H1 (cell line): ENCODE data around the gene ZNF184. TPM values are rescaled to one million over a fixed set of nuclear protein-coding genes. Genes with fewer than 3 reads are reported as not detected.

ENCODE experiments used
- CTCF ChIA-PET: fragments of 300-600 bp; sonication (Branson Sonifier 250); formaldehyde crosslinking; loops from one replicate; lab custom pipeline; 2021; ENCODE audit not compliant: partially characterized antibody; lab: Charles Lee
- POLR2A ChIA-PET: fragments of 300-600 bp; sonication (Branson Sonifier 250); formaldehyde crosslinking; loops from one replicate; lab custom pipeline; 2021; ENCODE audit warnings: inconsistent platforms; ENCODE audit not compliant: partially characterized antibody; lab: Charles Lee
- DNase-seq, 2 experiments: peaks; one replicate each; pipeline versions ENCODE4 v3.0.0 to v3.0.0-alpha.2; 2010 to 2022; ENCODE audit warnings: low spot score in 2 of 2, low read depth in 1 of 2, mixed read lengths in 1 of 2
- FAIRE-seq: peaks from 2 replicates; lab custom pipeline; 2011; peaks lifted over from hg19 to GRCh38; lab: Jason Lieb, UNC
- H2AFZ ChIP-seq: 2 replicates; pipeline ENCODE4 v1.8.1; 2012; ENCODE audit warnings: low read length, inconsistent platforms
- H2AK5ac ChIP-seq: 2 replicates; pipeline ENCODE4 v1.6.1; 2013; ENCODE audit warnings: low read depth, low read length
- H2BK120ac ChIP-seq: replicated peaks from 2 replicates; pipeline ENCODE3; 2013; ENCODE audit warnings: low read depth, low read length, inconsistent platforms
- H2BK12ac ChIP-seq: 2 replicates; pipeline ENCODE4 v1.6.1; 2013; ENCODE audit warnings: low read depth, low read length
- H2BK15ac ChIP-seq: 2 replicates; pipeline ENCODE4 v1.6.1; 2013; ENCODE audit warnings: low read length
- H2BK20ac ChIP-seq: 2 replicates; pipeline ENCODE4 v1.6.1; 2013; ENCODE audit warnings: low read length
- H2BK5ac ChIP-seq: 2 replicates; pipeline ENCODE4 v1.6.1; 2013; ENCODE audit warnings: low read depth, low read length
- H3K14ac ChIP-seq: 2 replicates; pipeline ENCODE4 v1.6.1; 2013; ENCODE audit warnings: inconsistent platforms; ENCODE audit not compliant: insufficient read length
- H3K18ac ChIP-seq: 2 replicates; pipeline ENCODE4 v1.6.1; 2013; ENCODE audit warnings: low read length; ENCODE audit errors: extremely low read depth
- H3K23ac ChIP-seq: 2 replicates; pipeline ENCODE4 v1.6.1; 2013; ENCODE audit warnings: inconsistent platforms; ENCODE audit not compliant: insufficient read length
- H3K23me2 ChIP-seq: 2 replicates; pipeline ENCODE4 v1.6.1; 2013; ENCODE audit warnings: low read depth, low read length
- H3K27ac ChIP-seq: 2 replicates; pipeline ENCODE4 v1.6.1; 2011; ENCODE audit warnings: low read depth, low read length, inconsistent platforms
- H3K27me3 ChIP-seq, 4 experiments: replicated peaks in 1 of 4; 1 replicate in 1 of 4; 2 replicates in 3 of 4; pipeline versions ENCODE4 v1.6.1 to v1.8.1; 2011 to 2013; ENCODE audit warnings: low read length in 3 of 4, mild to moderate bottlenecking in 3 of 4, inconsistent platforms in 2 of 4, mixed read lengths in 2 of 4, moderate library complexity in 1 of 4; ENCODE audit not compliant: control insufficient read depth in 3 of 4, insufficient read depth in 3 of 4; ENCODE audit errors: extremely low read depth in 1 of 4
- H3K36me3 ChIP-seq, 4 experiments: 2 replicates each; pipeline versions ENCODE4 v1.6.1 to v1.8.1; 2011 to 2013; ENCODE audit warnings: mild to moderate bottlenecking in 4 of 4, low read length in 3 of 4, moderate library complexity in 2 of 4, control low read depth in 1 of 4, inconsistent platforms in 1 of 4; ENCODE audit not compliant: insufficient read depth in 4 of 4, control insufficient read depth in 2 of 4
- H3K4ac ChIP-seq: replicated peaks from 2 replicates; pipeline ENCODE3; 2013; ENCODE audit warnings: low read length, low read depth, mixed read lengths, inconsistent platforms; ENCODE audit not compliant: insufficient read length
- H3K4me1 ChIP-seq, 4 experiments: replicated peaks in 1 of 4; 1 replicate in 1 of 4; 2 replicates in 3 of 4; pipeline versions ENCODE4 v1.6.1 to v1.8.1; 2011 to 2013; ENCODE audit warnings: low read length in 3 of 4, inconsistent platforms in 2 of 4, mixed read lengths in 1 of 4; ENCODE audit not compliant: insufficient read depth in 4 of 4, control insufficient read depth in 3 of 4
- H3K4me2 ChIP-seq, 2 experiments: 2 replicates each; pipeline versions ENCODE4 v1.6.1 to v1.8.1; 2011 to 2013; ENCODE audit warnings: low read depth in 2 of 2, low read length in 2 of 2, control low read depth in 1 of 2, inconsistent platforms in 1 of 2, mild to moderate bottlenecking in 1 of 2; ENCODE audit not compliant: insufficient read depth in 1 of 2
- H3K4me3 ChIP-seq, 4 experiments: fragments of 200-600, 300-600 bp in 1 of 4; sonication (generic), shearing (Covaris generic), sonication (Bioruptor Twin) in 1 of 4; 2 replicates each; pipeline versions ENCODE4 v1.5.1 to v1.8.1; 2011 to 2016; ENCODE audit warnings: low read length in 4 of 4, low read depth in 3 of 4, control low read depth in 2 of 4, inconsistent platforms in 2 of 4, mild to moderate bottlenecking in 2 of 4, mixed read lengths in 1 of 4, moderate library complexity in 1 of 4; ENCODE audit not compliant: insufficient read depth in 2 of 4; ENCODE audit errors: extremely low read depth in 1 of 4
- H3K56ac ChIP-seq: replicated peaks from 2 replicates; pipeline ENCODE3; 2013; ENCODE audit warnings: low read depth, mild to moderate bottlenecking, mixed read lengths, low read length, inconsistent platforms; ENCODE audit not compliant: insufficient read length
- H3K79me1 ChIP-seq: 2 replicates; pipeline ENCODE4 v1.6.1; 2013; ENCODE audit warnings: low read depth, low read length, control low read depth
- H3K79me2 ChIP-seq, 2 experiments: 2 replicates each; pipeline versions ENCODE4 v1.6.1 to v1.8.1; 2012 to 2013; ENCODE audit warnings: low read length in 2 of 2, mild to moderate bottlenecking in 2 of 2, inconsistent platforms in 1 of 2; ENCODE audit not compliant: insufficient read depth in 2 of 2, control insufficient read depth in 1 of 2
- H3K9ac ChIP-seq, 4 experiments: replicated peaks in 1 of 4; 1 replicate in 1 of 4; 2 replicates in 3 of 4; pipeline versions ENCODE4 v1.6.1 to v1.8.1; 2011 to 2013; ENCODE audit warnings: low read depth in 3 of 4, low read length in 3 of 4, control low read depth in 2 of 4, mild to moderate bottlenecking in 2 of 4, moderate library complexity in 2 of 4, inconsistent platforms in 1 of 4; ENCODE audit errors: extremely low read depth in 1 of 4
- H3K9me3 ChIP-seq, 2 experiments: 2 replicates each; pipeline versions ENCODE4 v1.6.1 to v1.8.1; 2012 to 2013; ENCODE audit warnings: mild to moderate bottlenecking in 2 of 2, moderate library complexity in 2 of 2, control low read depth in 1 of 2, inconsistent platforms in 1 of 2, low read depth in 1 of 2, low read length in 1 of 2, mixed read lengths in 1 of 2; ENCODE audit not compliant: insufficient read depth in 2 of 2
- H4K20me1 ChIP-seq, 2 experiments: replicated peaks in 1 of 2; 2 replicates each; pipeline versions ENCODE3 to v1.8.1; 2011 to 2013; ENCODE audit warnings: inconsistent platforms in 2 of 2, low read length in 2 of 2, mild to moderate bottlenecking in 1 of 2; ENCODE audit not compliant: insufficient read depth in 2 of 2, control insufficient read depth in 1 of 2
- H4K5ac ChIP-seq: 2 replicates; pipeline ENCODE4 v1.6.1; 2013; ENCODE audit warnings: low read length, low read depth, mixed read lengths, inconsistent platforms; ENCODE audit not compliant: insufficient read length
- H4K8ac ChIP-seq: 2 replicates; pipeline ENCODE4 v1.8.0; 2013; ENCODE audit warnings: mild to moderate bottlenecking, moderate library complexity, low read length, inconsistent platforms; ENCODE audit not compliant: insufficient read depth; ENCODE audit errors: extremely low read depth
- H4K91ac ChIP-seq: replicated peaks from 2 replicates; pipeline ENCODE3; 2013; ENCODE audit warnings: low read length, mixed read lengths, inconsistent platforms; ENCODE audit not compliant: insufficient read length
- CHD2 ChIP-seq: IDR thresholded peaks from 2 replicates; pipeline ENCODE4 v1.6.1; 2012; ENCODE audit warnings: low read length, improper control_type of control experiment
- JUN ChIP-seq: IDR thresholded peaks from 2 replicates; pipeline ENCODE4 v1.6.1; 2011; ENCODE audit warnings: low read depth, mild to moderate bottlenecking, improper control_type of control experiment, low read length
- PHF8 ChIP-seq: fragments of 200-600 bp; sonication (generic); conservative IDR thresholded peaks from 2 replicates; pipeline ENCODE4 v1.7.1; 2012; ENCODE audit warnings: low read depth, mild to moderate bottlenecking, inconsistent platforms, low read length, moderate library complexity
- POU5F1 ChIP-seq: IDR thresholded peaks from 2 replicates; pipeline ENCODE4 v1.6.1; 2011; ENCODE audit warnings: low read depth, mild to moderate bottlenecking, low read length, moderate library complexity
- RBBP5 ChIP-seq: IDR thresholded peaks from 2 replicates; pipeline ENCODE4 v1.7.1; 2012; ENCODE audit warnings: low read depth, mild to moderate bottlenecking, inconsistent platforms, low read length, moderate library complexity, borderline replicate concordance
- TCF12 ChIP-seq: IDR thresholded peaks from 2 replicates; pipeline ENCODE4 v1.6.1; 2011; ENCODE audit warnings: low read depth, mild to moderate bottlenecking, low read length
- YY1 ChIP-seq: IDR thresholded peaks from 2 replicates; pipeline ENCODE4 v1.6.1; 2011; ENCODE audit warnings: low read depth, mild to moderate bottlenecking, low read length
- WGBS, 2 experiments: shearing (Covaris generic) in 1 of 2; methylation state at CpG; one replicate each; pipeline versions ENCODE4 v1.1.6 to v1.1.7; 2013 to 2015; ENCODE audit warnings: low lambda C conversion rate in 2 of 2, mixed read lengths in 2 of 2, inconsistent platforms in 1 of 2, low coverage in 1 of 2, missing lambda C conversion rate in 1 of 2; ENCODE audit not compliant: insufficient replicate concordance in 2 of 2, insufficient coverage in 1 of 2, insufficient read length in 1 of 2; ENCODE audit errors: extremely low coverage in 1 of 2, missing lambda C conversion rate in 1 of 2; 5-methylcytosine and 5-hydroxymethylcytosine counted together
- polyA plus RNA-seq, 7 experiments: library from polyadenylated mRNA; depleted of rRNA in 3 of 7; stranded (reverse) in 5 of 7; unstranded in 2 of 7; fragments of >200 nt in 5 of 7; fragments of 200-250 nt in 2 of 7; gene quantifications; 1 replicate in 5 of 7; 2 replicates in 1 of 7; 4 replicates in 1 of 7; pipeline versions ENCODE4 v1.2.1 to v1.2.3, GENCODE V29; 2011 to 2013; ENCODE audit warnings: missing spikeins in 2 of 7, mixed read lengths in 2 of 7
- total RNA-seq: library from RNA; stranded (reverse); fragmentation: NEBNext Ultra II Directional; extraction: Animal tissue kit (Norgen Biotek cat#: 25700); gene quantifications from 2 replicates; pipeline ENCODE4 v1.2.1, GENCODE V29; 2021

Gene ZNF184
- total and polyA plus RNA-seq, 2 of the 8 experiments (the other 6 are each of a cell fraction or from before 2014, with no cell fraction given): 1.9 to 12.3 TPM

- Histone ChIP-seq H3K23ac (no peak overlapping the region), H4K91ac (no peak overlapping the region), H3K4ac (no peak overlapping the region), H3K9ac (peak overlapping the region in 1 of 4 experiments; percentile 47; a peak in 2 of 7 replicates), H3K79me1 (no peaks in the 10 kb centered on the region), H3K23me2 (peaks cover 9% of the 10 kb centered on the region; the same call in 1 of the 2 replicates), H4K5ac (no peak overlapping the region), H2BK5ac (no peak overlapping the region), H3K9me3 (no peaks in the 10 kb centered on the region), H2AK5ac (no peak overlapping the region), H2BK120ac (no peak overlapping the region), H3K14ac (no peak overlapping the region), H3K36me3 (no peaks in the 10 kb centered on the region), H3K79me2 (no peaks in the 10 kb centered on the region), H3K56ac (no peak overlapping the region), H4K20me1 (no peaks in the 10 kb centered on the region), H4K8ac (no peak overlapping the region), H3K4me3 (peak overlapping the region; percentile 66 to 97 (median 80)), H2AFZ (peak overlapping the region; percentile 20; the same call in 1 of the 2 replicates), H2BK15ac (no peak overlapping the region), H3K4me1 (no peaks in the 10 kb centered on the region; a peak in 2 of 7 replicates), H3K27me3 (peaks cover 0 to 2% (median under 1%) of the 10 kb centered on the region in 4 experiments; a peak in 3 of 7 replicates), H2BK20ac (no peak overlapping the region), H2BK12ac (no peak overlapping the region), H3K4me2 (peak overlapping the region; percentile 82 to 98), H3K27ac (no peak overlapping the region), H3K18ac (no peak overlapping the region)
- ChIA-PET POLR2A (interaction anchor here (0.8 to 1.4 kb wide), 2 partner anchors 115 to 330 kb away, joined by 3 read pairs; a partner anchor contains a TSS), CTCF (interaction anchor here (0.6 to 1.4 kb wide), 5 partner anchors 35 to 450 kb away, joined by 3 to 4 read pairs (median 3); no protein-coding TSS in a partner anchor)
- 11% methylated on average over 12 of the region's 12 CpGs; no CpG with 5 or more reads in 1 of the 2 experiments for WGBS, 2 experiments
- no peak for DNase-seq
- no peak for FAIRE-seq
- no peak for TF ChIP-seq YY1
- no peak for TF ChIP-seq POU5F1
- TF ChIP-seq TCF12: no peak
- TF ChIP-seq CHD2: no peak
- TF ChIP-seq RBBP5: no peak
- TF ChIP-seq PHF8: peak; percentile 15; the same call in 1 of the 2 replicates
- no peak for TF ChIP-seq JUN
Observed at GRCh38 chr6:27478141-27478705, 5.3 kb upstream of the ZNF184 start.
